Dermis blood vessel endothelial cell (primary cell): Measurements from ENCODE around the gene INHA. TPM values are rescaled to one million over a fixed set of nuclear protein-coding genes. Genes with fewer than 3 reads are reported as not detected.

Experiments
- DNase-seq: peaks from one replicate; pipeline ENCODE4 v3.0.0; 2010
- total RNA-seq: library from RNA; depleted of rRNA; stranded (reverse); fragments of >200 nt; gene quantifications from 2 replicates; pipeline ENCODE4 v1.2.3, GENCODE V29; 2014

INHA gene
- total RNA-seq, 1 donor from 2014 or later = not detected

DNA sequence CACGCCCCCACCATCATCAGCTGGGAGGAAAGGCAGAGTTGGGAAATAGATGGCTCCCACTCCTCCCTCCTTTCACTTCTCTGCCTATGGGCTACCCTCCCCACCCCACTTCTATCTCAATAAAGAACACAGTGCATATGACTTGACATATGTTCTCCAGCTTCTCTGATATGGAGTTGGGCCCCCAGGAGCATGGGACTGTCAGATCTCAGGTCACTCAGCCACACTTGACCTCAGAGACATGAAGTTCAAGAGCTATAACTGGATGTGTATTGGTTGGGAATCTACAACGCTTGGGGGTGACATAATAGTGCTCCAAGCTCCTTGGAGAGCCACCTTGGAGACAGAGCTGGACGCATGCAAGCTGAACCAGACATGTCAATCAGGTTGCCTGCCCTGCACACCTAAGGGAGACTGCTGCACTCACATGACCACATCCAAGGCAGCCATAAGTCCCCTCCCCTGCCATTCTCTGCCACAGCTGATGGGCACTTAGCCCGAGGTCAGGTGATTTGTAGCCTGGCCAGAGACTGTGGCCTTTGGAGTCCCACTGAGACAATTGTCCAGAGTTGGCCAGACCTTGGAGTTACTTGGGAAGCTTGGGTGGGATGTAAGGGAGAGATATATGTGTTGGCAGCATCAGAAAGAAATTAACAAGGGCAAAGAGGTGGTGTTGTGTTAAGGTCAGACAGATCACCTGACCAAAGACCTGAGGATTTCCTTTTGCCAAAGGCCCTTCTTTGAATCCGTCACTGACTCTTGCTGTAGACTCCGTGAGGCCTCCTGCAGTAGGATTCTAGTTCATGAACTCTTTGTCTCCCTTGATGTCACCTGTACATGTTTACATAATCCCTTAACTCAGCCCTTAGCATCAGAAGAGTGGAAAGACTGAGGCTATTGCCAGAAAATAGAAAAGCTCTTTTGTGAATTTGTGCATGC lies 3.7 kb downstream of the INHA start:
- DNase-seq = no peak

DNA sequence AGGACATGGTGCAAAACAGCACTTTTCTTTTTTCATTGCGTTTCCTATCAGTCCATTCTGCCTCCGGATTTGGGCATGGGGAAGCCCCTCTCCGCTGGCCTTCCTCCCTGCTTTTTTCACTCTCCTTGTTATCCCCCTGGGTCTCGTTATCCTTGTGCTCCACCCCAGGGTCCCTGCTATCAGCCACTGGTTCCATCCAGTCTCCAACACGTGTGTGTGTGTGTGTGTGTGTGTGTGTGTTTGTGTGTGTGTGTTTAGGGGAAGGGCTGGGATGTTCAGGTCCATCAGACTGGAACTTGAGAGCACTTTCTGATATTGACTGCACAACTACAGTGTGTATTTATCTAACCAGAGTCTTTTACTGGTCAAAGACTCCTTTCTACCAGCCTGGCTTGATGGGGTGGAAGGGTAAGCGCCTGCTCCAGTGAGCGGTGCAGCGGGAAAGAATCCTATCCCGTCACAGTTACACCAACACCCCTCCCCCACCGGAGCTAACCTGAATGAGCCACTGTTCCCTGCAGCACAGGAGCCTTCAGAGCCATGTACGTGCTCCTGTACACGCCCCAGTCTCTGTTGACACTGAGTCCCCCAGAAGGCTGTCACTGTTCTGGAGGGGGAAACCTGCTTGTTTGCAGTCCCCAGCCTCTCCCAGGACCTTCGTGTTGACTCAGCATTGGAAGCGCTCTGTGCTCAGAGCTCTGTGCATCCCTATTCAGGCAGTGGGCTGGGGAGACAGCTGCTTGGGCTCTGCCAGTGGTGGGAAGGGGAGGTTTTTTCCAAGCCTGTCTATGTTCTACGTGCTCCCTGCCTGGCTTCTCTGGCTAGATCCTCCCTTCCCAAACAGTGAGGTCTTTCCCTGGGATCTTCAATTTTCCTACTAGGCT lies 4.6 kb downstream of the INHA start:
- DNase-seq = no peak

DNA sequence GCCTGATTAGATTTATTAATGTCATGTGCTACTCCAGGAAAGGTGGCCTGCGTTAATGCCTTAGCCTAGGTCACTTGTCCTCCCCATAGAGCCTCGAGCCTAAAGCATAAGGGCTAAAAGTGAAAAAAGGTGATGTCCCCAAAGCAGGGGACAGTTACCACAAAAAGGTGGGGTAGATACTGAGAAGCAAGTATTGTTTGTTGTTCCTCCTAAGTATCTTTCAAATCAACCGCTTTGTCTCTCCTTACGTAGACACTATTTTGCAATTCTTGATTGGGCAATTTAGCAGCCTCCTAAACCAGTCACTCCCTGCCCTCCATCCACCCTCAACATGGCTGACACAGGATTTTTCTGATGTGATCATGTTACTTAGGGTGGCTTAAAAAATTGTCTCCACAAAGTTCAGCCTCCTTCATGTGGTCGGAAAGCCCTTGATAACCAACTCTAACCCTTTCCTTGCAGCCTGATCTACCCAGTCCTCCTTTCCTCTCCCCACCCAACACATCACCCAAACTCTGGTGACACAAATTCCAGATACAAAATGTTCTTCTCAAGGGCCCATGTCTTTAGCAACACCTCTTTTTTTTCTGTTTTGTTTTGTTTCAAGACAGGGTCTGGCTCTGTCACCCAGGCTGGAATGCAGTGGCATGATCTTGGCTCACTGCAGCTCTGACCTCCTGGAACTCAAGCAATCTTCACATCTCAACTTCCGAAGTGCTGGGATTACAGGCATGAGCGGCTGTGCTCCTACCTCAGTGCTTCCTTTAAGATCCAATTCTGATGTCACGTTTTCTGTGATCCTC lies 6.9 kb downstream of the INHA start:
- DNase-seq = no peak

DNA sequence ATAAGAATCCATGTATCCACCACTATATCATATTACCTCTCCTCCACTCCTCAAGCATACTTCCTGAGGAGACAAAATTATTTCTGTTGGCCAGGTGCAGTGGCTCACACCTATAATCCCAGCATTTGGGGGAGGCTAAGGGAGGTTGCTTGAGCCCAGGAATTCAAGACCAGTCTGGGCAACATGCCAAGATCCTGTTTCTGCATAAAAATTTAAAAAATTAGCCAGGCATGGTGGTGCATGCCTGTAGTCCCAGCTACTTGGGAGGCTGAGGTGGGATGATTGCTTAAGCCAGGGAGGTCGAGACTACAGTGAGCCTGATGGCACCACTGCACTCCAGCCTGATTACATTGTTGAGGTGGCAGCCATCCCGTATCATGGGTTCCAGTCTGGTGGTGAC lies 9.2 kb downstream of the INHA start:
- no peak for DNase-seq

DNA sequence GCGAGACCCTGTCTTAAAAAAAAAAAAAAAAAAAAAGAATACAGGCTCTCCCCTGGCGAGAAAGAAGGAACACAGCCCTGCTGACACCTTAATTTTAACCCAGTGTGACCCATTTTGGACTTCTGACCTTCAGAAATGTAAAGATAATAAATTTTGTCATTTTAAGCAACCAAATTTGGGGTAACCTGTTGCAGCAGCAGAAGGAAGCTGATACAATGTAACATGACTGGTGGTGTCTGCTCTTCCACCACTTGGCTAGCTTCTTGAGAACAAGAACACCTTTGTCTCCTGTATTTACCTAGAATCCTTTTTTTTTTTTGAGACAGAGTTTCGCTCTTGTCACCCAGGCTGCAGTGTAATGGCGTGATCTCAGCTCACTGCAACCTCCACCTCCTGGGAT lies 19.0 kb downstream of the INHA start:
- no peak for DNase-seq

DNA sequence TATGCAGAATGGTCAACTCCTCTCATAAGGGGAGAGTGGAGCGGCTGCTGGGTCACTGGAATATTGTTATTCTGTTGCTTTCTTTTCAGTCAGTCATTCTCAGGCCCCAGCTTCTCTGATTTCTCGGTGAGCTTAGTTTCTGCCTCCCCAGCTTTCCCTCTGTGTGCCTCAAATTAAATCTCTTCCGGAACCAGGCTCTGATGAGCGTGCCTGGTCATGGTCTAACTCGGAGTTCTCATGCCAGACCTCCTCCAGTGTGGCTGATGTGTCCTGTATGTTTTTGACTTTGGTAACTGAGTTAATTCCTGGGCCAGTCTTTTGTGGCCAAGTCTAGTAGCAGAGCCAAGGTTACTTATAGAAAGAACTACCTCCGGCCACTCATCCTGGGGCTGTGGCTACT lies 20.6 kb downstream of the INHA start:
- DNase-seq = no peak

DNA sequence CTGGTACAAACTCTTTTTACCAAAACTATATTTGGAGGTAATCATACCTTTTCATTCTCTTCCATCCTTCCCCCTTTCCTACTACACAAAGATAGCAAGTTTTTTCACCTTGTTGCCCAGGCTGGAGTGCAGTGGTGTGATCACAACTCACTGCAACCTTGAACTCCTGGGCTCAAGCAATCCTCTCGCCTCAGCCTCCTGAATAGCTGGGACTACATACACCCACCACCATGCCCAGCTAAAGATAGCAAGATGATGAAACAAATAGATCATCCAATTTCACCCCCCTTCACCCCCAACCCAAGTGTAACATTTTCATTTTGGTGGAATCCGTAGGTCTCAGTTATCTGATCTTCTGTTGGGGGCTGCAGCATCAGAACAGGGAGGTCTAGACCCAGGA lies 21.0 kb downstream of the INHA start:
- DNase-seq = no peak

DNA sequence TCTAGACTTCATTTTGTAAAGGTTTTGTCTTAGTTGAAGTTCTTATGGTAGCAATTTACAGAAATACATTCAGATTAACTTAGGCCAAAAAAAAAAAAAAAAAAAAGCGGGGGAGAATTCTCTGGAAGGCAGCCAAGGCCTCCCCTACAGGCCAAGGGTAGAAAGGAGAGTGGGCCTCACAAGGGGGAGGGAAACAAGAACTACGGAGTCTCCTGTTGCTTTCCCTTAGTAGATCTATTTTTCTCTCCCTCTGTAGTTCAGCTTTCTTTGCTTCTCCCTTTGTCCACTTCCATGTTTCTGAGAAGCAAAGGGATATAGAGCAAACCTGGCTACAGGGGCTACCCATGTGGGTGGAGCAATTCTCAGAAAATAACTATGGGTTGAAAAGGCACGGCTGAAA lies 23.1 kb downstream of the INHA start:
- DNase-seq = no peak

DNA sequence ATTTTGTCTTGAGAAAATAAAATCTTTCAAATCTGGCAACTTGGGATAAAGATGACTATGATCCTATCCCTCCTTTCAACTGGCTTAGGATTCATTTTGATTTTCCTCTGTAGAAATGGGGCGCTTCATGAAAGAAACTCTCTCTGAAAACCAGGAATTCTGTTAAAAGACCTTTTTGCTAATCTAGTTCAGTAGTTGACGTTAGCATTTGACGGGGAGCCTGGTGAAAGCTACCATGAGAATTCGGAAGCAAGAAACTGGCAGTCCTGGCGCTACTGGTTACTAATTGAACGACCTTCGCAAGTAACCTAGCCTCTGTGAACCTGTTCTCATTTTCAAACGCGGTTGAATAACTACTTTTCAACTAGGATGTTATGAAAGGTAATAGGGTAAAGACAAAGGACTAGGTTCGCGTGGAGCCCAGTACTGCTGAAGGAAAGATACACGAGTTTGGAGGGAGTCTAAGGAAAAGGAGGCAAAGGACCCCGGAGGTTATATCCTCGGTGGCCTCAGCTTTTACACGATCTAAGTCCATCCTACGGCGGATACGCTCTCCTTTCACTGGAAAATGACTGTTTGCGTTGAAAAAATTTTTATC lies 24.9 kb downstream of the INHA start:
- DNase-seq = no peak

DNA sequence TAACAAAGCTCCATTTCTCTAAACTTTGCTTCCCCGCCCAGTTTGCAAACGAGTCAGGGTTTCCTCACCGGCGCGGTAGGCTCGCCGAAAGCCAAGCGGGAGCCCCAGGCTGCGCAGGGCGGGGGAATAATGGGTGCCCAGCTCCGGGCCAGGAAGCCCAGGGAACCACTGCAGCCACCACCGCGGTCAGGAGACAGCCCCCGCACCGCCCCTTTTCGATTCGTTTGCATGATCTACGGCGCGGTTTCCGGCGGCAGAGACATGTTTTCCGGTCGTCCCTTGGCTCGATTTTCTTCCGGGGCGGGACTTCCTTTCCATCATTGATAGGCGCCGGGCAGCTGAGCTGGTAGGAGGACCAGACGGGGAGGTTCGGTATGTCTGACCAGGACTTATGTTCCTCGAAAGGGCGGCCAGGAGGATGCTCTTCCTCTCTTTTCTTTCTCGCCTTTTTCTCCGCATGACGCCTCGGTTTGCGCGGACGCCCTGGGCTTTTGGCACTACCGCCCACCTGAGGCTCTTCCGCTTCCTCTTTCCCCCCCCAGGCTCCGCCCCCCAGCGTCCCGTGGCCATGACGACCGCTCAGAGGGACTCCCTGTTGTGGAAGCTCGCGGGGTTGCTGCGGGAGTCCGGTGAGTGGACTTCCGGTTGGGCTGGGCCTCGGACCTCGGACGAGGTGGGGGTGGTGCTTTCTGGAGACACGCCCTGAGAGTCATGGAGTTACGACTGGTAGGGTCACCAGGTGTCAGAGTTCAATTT lies 25.6 kb downstream of the INHA start, which contains the start of gene STK11IP:
Gene STK11IP, plus strand, starts transcription at position 306 of the 756 bp plus-strand sequence. Its CDS starts 263 bp downstream, at position 569.
- peak; percentile 97 for DNase-seq

DNA sequence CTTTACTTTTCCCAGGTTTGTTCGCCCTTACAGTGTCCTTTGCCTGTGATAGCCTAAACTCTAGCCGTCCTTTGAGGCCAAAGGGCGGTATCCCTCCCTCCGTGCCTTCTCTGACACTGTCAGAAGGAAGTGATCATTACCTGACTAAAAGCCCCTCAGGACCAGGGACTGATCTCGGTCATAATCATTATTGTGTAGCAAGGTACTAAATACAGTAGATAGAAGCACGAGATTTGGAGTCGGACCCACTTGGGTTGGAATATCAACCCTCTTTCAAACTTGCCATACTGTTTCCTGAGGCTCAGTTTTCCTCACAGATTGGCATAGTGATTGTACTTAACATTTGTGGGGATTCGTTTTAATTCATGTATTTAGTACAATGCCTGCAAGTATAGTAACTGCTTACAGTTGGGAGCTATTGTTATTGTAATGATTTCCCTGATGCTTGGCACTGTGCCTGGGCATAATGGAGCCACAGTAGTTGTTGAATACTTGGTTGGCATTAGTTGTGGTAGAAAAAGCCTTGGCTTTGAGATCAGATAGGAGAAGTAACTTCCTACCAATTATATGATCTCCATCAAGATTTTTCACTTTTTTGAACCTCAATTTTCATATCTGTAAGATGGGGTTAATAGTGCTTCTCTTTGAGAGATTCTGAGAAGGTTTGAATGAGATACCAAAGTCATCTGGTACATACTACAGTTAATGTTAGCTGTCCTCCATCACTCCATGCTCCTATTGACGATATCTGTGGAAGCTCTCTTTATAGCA lies 26.4 kb downstream of the INHA start:
- DNase-seq = peak; percentile 50

DNA sequence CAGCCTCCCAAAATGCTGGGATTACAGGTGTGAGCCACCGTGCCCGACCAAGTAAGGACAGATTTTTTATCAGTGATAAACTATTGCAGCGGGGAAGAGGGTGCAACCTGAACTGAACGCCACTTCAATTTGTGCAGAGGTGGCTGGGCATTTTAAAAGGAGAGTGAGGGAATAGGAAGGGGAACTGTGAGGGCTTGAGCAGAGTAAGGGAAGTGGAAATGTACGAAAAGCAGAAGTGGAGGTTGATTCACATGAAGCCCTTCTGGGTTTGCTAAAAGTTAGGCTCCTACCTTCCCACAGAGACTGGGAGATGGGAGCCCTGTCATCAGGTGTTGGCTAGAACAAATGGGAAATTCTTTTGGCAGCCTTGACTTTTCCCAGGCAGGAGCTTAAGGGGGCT lies 31.7 kb downstream of the INHA start:
- no peak for DNase-seq

DNA sequence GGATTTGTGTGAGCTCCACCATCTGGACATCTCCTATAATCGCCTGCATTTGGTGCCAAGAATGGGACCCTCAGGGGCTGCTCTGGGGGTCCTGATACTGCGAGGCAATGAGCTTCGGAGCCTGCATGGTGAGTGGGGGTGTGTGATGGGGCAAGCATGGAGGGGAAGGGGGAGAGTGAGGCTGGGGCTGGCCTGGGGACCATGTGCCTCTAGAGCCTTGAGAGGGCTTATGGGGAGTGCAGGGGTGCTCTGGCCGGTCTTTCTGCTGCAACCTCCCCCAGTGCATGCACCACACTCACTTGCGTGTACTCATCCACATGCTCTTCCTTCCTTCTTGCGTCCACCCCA lies 33.5 kb downstream of the INHA start:
- DNase-seq = no peak

DNA sequence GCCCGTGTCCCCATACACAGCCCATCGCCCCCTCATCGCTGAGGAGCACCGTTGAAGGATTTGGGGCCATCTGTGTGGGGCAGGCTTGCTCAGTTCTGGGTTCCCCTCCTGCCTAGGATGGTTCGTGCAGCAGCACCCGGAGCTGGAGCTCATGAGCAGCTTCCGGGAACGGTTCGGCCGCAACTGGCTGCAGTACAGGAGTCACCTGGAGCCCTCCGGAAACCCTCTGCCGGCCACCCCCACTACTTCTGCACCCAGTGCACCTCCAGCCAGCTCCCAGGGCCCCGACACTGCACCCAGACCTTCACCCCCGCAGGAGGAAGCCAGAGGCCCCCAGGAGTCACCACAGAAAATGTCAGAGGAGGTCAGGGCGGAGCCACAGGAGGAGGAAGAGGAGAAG lies 35.8 kb downstream of the INHA start:
- DNase-seq = no peak

DNA sequence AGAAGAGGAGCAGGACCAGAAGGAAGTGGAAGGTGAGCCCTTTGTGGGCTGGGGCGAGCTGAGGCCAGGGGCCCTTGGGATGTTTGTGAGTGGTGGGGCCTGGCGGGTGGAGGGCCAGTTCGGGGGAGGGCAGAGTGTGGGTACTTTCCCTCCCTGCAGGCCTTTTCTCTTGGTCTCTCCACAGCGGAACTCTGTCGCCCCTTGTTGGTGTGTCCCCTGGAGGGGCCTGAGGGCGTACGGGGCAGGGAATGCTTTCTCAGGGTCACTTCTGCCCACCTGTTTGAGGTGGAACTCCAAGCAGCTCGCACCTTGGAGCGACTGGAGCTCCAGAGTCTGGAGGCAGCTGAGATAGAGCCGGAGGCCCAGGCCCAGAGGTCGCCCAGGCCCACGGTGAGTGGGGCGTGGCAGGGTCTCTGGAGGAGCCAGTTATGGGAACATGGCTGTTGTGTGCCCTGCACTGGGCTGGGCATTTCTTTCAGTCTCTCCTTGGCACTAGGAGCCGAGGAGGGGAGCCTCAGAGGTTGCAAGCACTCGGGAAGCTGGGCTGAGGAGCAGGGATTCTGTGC lies 36.4 kb downstream of the INHA start:
- DNase-seq = no peak

DNA sequence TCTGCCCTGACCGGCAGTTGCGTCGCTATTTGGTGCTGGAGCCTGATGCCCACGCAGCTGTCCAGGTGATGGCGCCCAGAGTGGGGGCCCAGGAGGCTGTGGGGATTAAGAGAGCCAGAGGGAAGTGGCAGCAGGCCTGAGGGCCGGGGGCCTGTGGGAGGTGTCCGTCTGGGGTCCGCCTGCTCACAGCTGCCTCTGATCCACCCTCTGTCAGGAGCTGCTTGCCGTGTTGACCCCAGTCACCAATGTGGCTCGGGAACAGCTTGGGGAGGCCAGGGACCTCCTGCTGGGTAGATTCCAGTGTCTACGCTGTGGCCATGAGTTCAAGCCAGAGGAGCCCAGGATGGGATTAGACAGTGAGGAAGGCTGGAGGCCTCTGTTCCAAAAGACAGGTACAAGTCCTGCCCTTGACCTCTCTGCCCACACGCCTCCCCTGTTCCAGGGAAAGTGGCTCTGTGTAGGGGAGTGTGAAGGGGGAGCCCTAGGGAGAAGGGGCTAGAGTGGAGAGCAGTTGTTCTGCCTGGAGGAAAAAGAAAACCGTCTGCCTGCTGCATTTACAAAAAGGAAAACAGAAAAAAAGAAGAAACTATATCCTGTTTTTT lies 37.1 kb downstream of the INHA start:
- DNase-seq = no peak

DNA sequence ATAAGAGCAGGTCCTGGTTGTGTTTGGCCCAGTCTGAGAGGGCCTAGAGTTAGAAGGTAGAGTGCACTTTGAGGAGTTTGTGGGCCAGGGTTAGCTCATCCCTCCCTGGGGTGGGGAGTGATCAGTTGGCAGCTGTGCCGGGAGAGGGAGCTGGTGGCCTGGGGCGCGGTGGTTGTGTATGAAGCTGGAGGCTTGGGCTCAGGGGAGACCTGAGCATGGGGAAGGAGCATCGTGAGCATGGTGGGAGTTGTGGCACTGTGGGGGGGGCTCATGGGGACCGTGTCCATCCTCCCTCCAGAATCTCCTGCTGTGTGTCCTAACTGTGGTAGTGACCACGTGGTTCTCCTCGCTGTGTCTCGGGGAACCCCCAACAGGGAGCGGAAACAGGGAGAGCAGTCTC lies 39.2 kb downstream of the INHA start:
- no peak for DNase-seq

DNA sequence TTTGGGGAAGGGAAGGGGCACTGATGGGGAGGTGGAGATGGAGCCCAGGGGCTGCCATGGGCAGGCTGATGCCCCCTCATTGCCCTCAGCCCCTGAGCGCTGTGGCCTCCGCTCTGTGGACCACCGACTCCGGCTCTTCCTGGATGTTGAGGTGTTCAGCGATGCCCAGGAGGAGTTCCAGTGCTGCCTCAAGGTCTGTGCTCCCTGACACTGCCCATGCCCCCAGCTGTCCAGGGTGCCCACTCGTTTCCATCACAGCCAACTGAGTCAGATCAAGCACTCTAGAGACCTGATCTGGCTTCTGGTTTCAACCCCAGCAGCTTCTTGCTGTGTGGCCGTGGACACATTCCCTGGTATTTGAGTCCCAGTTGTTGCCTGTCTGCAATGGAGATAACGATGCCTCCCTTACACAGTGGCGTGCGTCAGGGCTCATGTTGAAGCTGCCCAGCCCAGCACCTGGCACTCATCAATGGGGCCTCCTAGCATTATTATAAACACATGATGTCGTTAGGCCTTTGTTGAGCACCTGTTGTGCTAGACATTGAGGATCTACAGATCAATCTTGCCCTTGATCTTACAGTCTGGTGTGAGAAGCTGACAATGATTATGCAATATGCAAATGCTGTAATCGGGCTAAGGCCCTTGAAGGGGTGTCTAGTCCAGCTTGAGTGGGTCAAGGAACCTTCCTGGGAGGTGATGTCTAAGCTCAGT lies 39.9 kb downstream of the INHA start:
- DNase-seq = no peak

DNA sequence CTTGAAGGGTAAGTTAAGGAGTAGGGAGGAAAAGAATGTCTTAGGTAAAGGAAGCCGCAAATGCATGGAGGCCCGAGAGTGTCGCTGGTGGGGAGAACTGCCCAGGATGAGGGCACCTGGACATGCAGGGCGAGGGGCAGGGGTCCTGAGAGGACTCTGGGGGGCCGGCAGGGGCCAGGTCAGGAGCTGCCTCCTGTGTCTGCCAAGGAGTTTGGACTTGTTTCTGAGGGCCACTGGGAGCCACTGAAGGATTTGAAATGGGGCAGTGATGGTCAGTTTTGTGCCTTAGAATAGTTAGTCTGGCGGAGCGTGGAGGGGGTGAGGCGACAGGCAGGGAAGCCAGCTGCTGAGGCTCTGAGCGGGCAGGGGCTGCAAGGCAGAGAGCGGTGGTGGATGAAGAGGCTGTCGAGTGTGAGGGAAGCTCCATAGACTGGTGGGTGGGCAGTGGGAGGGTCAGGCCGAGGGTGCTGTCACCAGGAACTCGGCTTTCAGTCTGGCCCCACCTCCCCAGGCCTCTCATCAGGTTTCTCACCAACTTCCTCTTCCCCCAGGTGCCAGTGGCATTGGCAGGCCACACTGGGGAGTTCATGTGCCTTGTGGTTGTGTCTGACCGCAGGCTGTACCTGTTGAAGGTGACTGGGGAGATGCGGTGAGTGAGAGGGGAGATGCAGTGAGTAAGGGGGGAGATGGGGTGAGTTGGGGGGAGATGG lies 40.6 kb downstream of the INHA start:
- no peak for DNase-seq
